ENCODE data around the gene C6orf136. TPM values are rescaled to one million over a fixed set of nuclear protein-coding genes. Genes with fewer than 3 reads are reported as not detected.

Gene C6orf136
- total and polyA plus RNA-seq, 7 experiments from 2014 or later, result 12.3 to 38.0 (median 29.5) TPM

GRCh38 chr6:30644769-30645168 is 2.2 kb upstream of the C6orf136 start:
- Mint-ChIP-seq H3K36me3 (peaks cover 0 to 8% (median 5%) of the 10 kb centered on the region in 5 donors), H3K27me3 (no peaks in the 10 kb centered on the region), H3K4me1 (peaks cover 30 to 52% (median 46%) of the 10 kb centered on the region in 7 donors), H3K4me3 (peak overlapping the region in 1 of 10 donors; percentile 6), H3K9me3 (no peaks in the 10 kb centered on the region), H3K27ac (peak overlapping the region in 4 of 9 donors; percentile 18 to 93 (median 71))
- Histone ChIP-seq H3K9me3 (ENCODE audit: control insufficient read depth in 2 of 3, low read length in 3 of 3) (no peaks in the 10 kb centered on the region), H3K36me3 (ENCODE audit: control insufficient read depth in 2 of 3, insufficient read depth in 3 of 3, low read length in 3 of 3) (peaks cover 0 to 16% (median 0%) of the 10 kb centered on the region in 3 experiments), H3K4me1 (ENCODE audit: control insufficient read depth in 2 of 2, insufficient read depth in 2 of 2, low read length in 2 of 2) (peaks cover 11 to 26% of the 10 kb centered on the region in 2 donors), H3K27me3 (ENCODE audit: control insufficient read depth in 2 of 2, insufficient read depth in 2 of 2, low read length in 2 of 2) (no peaks in the 10 kb centered on the region), H3K4me3 (ENCODE audit: low read length) (no peak overlapping the region), H3K27ac (ENCODE audit: low read depth, low read length) (no peak overlapping the region)
- CTCF ChIA-PET, result interaction anchor here (0.7 to 1.5 kb wide), 2 partner anchors 48 to 113 kb away, joined by 3 read pairs; no protein-coding TSS in a partner anchor
- no peak for ATAC-seq
- POLR2A ChIA-PET, result interaction anchor here (0.7 to 3.8 kb wide), 5 partner anchors 25 to 47 kb away, joined by 3 to 22 read pairs (median 3); partner anchors contain the start of genes MRPS18B and PPP1R10
- intact Hi-C loops (cut with micrococcal nuclease), result loop anchor here in 1 of 2 donors (5.0 kb wide), 1 partner anchor 513 kb away; the partner anchor contains the start of genes CCHCR1 and TCF19
- no peak for DNase-seq

GRCh38 chr6:30645989-30646388 is 944 bp upstream of the C6orf136 start:
- Mint-ChIP-seq H3K4me1 (peaks cover 27 to 45% (median 38%) of the 10 kb centered on the region in 7 donors), H3K27me3 (no peaks in the 10 kb centered on the region), H3K36me3 (peaks cover 0 to 9% (median 7%) of the 10 kb centered on the region in 5 donors), H3K9me3 (no peaks in the 10 kb centered on the region), H3K4me3 (peak overlapping the region in 8 of 10 donors; percentile 82 to 93 (median 88)), H3K27ac (peak overlapping the region; percentile 27 to 93 (median 80))
- Histone ChIP-seq H3K9me3 (ENCODE audit: control insufficient read depth in 2 of 3, low read length in 3 of 3) (no peaks in the 10 kb centered on the region), H3K4me3 (ENCODE audit: low read length) (no peak overlapping the region), H3K4me1 (ENCODE audit: control insufficient read depth in 2 of 2, insufficient read depth in 2 of 2, low read length in 2 of 2) (peaks cover 11 to 22% of the 10 kb centered on the region in 2 donors), H3K36me3 (ENCODE audit: control insufficient read depth in 2 of 3, insufficient read depth in 3 of 3, low read length in 3 of 3) (peaks cover 0 to 20% (median 2%) of the 10 kb centered on the region in 3 experiments), H3K27ac (ENCODE audit: low read depth, low read length) (peak overlapping the region; percentile 91), H3K27me3 (ENCODE audit: control insufficient read depth in 2 of 2, insufficient read depth in 2 of 2, low read length in 2 of 2) (no peaks in the 10 kb centered on the region)
- ATAC-seq (no peak), DNase-seq (no peak)
- intact Hi-C loops (cut with micrococcal nuclease), result loop anchor here (2.0 to 5.0 kb wide), 2 partner anchors 19 to 511 kb away; partner anchors contain the start of genes ATAT1 (in 1 of the 2), CCHCR1 (in 1 of the 2) and TCF19 (in 1 of the 2)
- ChIA-PET CTCF (no interaction called here), POLR2A (interaction anchor here (0.6 to 3.8 kb wide), 7 partner anchors 8 to 101 kb away, joined by 3 to 22 read pairs (median 5); partner anchors contain the start of genes MRPS18B and PPP1R10)

- Histone ChIP-seq H3K4me1 (ENCODE audit: control insufficient read depth in 2 of 2, insufficient read depth in 2 of 2, low read length in 2 of 2) (peaks cover 11 to 17% of the 10 kb centered on the region in 2 donors), H3K27ac (ENCODE audit: low read depth, low read length) (peak overlapping the region; percentile 91), H3K36me3 (ENCODE audit: control insufficient read depth in 2 of 3, insufficient read depth in 3 of 3, low read length in 3 of 3) (peaks cover 0 to 35% (median 14%) of the 10 kb centered on the region in 3 experiments), H3K27me3 (ENCODE audit: control insufficient read depth in 2 of 2, insufficient read depth in 2 of 2, low read length in 2 of 2) (no peaks in the 10 kb centered on the region), H3K9me3 (ENCODE audit: control insufficient read depth in 2 of 3, low read length in 3 of 3) (no peaks in the 10 kb centered on the region), H3K4me3 (ENCODE audit: low read length) (peak overlapping the region; percentile 93)
- Mint-ChIP-seq H3K27me3 (no peaks in the 10 kb centered on the region), H3K9me3 (no peaks in the 10 kb centered on the region), H3K4me3 (peak overlapping the region; percentile 82 to 93 (median 88)), H3K27ac (peak overlapping the region; percentile 79 to 93 (median 91)), H3K4me1 (peaks cover 24 to 37% (median 28%) of the 10 kb centered on the region in 7 donors), H3K36me3 (peaks cover 0 to 13% (median 10%) of the 10 kb centered on the region in 5 donors)
- ATAC-seq, result peak; percentile 79
- intact Hi-C loops (cut with micrococcal nuclease), result loop anchor here (1.0 to 5.0 kb wide), 9 partner anchors 21 to 510 kb away; partner anchors contain the start of genes ABCF1 (in 2 of the 2), ATAT1 (in 2 of the 2), DHX16 (in 2 of the 2) and MDC1 (in 2 of the 2)
- DNase-seq, result peak in 7 of 9 donors; percentile 46 to 88 (median 68)
- ChIA-PET CTCF (interaction anchor here (0.6 to 1.0 kb wide), 2 partner anchors 18 to 58 kb away, joined by 3 read pairs; no protein-coding TSS in a partner anchor), POLR2A (interaction anchor here (0.6 to 3.8 kb wide), 13 partner anchors 10 to 159 kb away, joined by 3 to 22 read pairs (median 3); partner anchors contain the start of genes DHX16, MDC1, MRPS18B and PPP1R10)
Observed at GRCh38 chr6:30647242-30648116, 546 bp downstream of the C6orf136 start.

- peak overlapping the region in 4 of 9 donors; percentile 16 to 78 (median 50) for H3K27ac Mint-ChIP-seq
- no peak for ATAC-seq
- intact Hi-C loops (cut with micrococcal nuclease), result no loop called here
- Histone ChIP-seq H3K9me3 (ENCODE audit: control insufficient read depth in 2 of 3, low read length in 3 of 3) (no peaks in the 10 kb centered on the region), H3K4me3 (ENCODE audit: low read length) (no peak overlapping the region), H3K4me1 (ENCODE audit: control insufficient read depth in 2 of 2, insufficient read depth in 2 of 2, low read length in 2 of 2) (peaks cover 11 to 14% of the 10 kb centered on the region in 2 donors), H3K27ac (ENCODE audit: low read depth, low read length) (peak overlapping the region; percentile 30), H3K27me3 (ENCODE audit: control insufficient read depth in 2 of 2, insufficient read depth in 2 of 2, low read length in 2 of 2) (no peaks in the 10 kb centered on the region), H3K36me3 (ENCODE audit: control insufficient read depth in 2 of 3, insufficient read depth in 3 of 3, low read length in 3 of 3) (peaks cover 10 to 60% (median 40%) of the 10 kb centered on the region in 3 experiments)
- H3K27me3 Mint-ChIP-seq, result no peaks in the 10 kb centered on the region
- ChIA-PET POLR2A (interaction anchor here (0.7 to 2.8 kb wide), 7 partner anchors 10 to 60 kb away, joined by 3 to 12 read pairs (median 4); partner anchors contain the start of gene DHX16), CTCF (interaction anchor here (0.6 kb wide), 1 partner anchor 21 kb away, joined by 3 read pairs; no protein-coding TSS in a partner anchor)
- DNase-seq, result no peak
- peaks cover 7 to 21% (median 14%) of the 10 kb centered on the region in 7 donors for H3K4me1 Mint-ChIP-seq
- peaks cover 12 to 31% (median 17%) of the 10 kb centered on the region in 5 donors for H3K36me3 Mint-ChIP-seq
- no peaks in the 10 kb centered on the region for H3K9me3 Mint-ChIP-seq
- peak overlapping the region in 3 of 10 donors; percentile 21 to 59 (median 44) for H3K4me3 Mint-ChIP-seq
Observed at GRCh38 chr6:30651143-30651542, 4.2 kb downstream of the C6orf136 start.

- ChIA-PET POLR2A (interaction anchor here (0.6 to 1.6 kb wide), 4 partner anchors 9 to 117 kb away, joined by 3 to 6 read pairs (median 4); no protein-coding TSS in a partner anchor), CTCF (no interaction called here)
- ATAC-seq (no peak), DNase-seq (no peak)
- H3K36me3 Mint-ChIP-seq, result peaks cover 18 to 53% (median 39%) of the 10 kb centered on the region in 5 donors
- H3K4me1 ChIP-seq (ENCODE audit: control insufficient read depth in 2 of 2, insufficient read depth in 2 of 2, low read length in 2 of 2), result no peaks in the 10 kb centered on the region
- no peak overlapping the region for H3K4me3 Mint-ChIP-seq
- no peaks in the 10 kb centered on the region for H3K9me3 ChIP-seq (ENCODE audit: control insufficient read depth in 2 of 3, low read length in 3 of 3)
- H3K27me3 ChIP-seq (ENCODE audit: control insufficient read depth in 2 of 2, insufficient read depth in 2 of 2, low read length in 2 of 2), result no peaks in the 10 kb centered on the region
- intact Hi-C loops (cut with micrococcal nuclease), result no loop called here
- H3K4me3 ChIP-seq (ENCODE audit: low read length), result no peak overlapping the region
- peaks cover 16 to 89% (median 58%) of the 10 kb centered on the region in 3 experiments for H3K36me3 ChIP-seq (ENCODE audit: control insufficient read depth in 2 of 3, insufficient read depth in 3 of 3, low read length in 3 of 3)
- no peaks in the 10 kb centered on the region for H3K27me3 Mint-ChIP-seq
- no peak overlapping the region for H3K27ac ChIP-seq (ENCODE audit: low read depth, low read length)
- peaks cover 0 to 5% (median 0%) of the 10 kb centered on the region in 7 donors for H3K4me1 Mint-ChIP-seq
- H3K9me3 Mint-ChIP-seq, result no peaks in the 10 kb centered on the region
- peak overlapping the region in 6 of 9 donors; percentile 28 to 86 (median 70) for H3K27ac Mint-ChIP-seq
Observed at GRCh38 chr6:30654798-30655742, 8.1 kb downstream of the C6orf136 start.

Data from naive thymus-derived CD4-positive, alpha-beta T cell (primary cell).